HEK293 (cell line): ENCODE data around the gene LAMB1.

Experiments
- GLI4 ChIP-seq: fragments of 450-650 bp; formaldehyde crosslinking; IDR thresholded peaks from 2 replicates; pipeline ENCODE4 v1.5.1; 2016; ENCODE audit warnings: missing biosample characterization, missing genetic modification characterization
- KLF9 ChIP-seq: fragments of 450-650 bp; formaldehyde crosslinking; IDR thresholded peaks from 2 replicates; pipeline ENCODE4 v1.5.1; 2016; ENCODE audit warnings: missing biosample characterization, missing genetic modification characterization, low read depth
- ZBTB48 ChIP-seq: fragments of 450-650 bp; formaldehyde crosslinking; IDR thresholded peaks from 2 replicates; pipeline ENCODE4 v1.5.1; 2016; ENCODE audit warnings: missing biosample characterization, missing genetic modification characterization
- ZNF157 ChIP-seq: fragments of 450-650 bp; formaldehyde crosslinking; IDR thresholded peaks from 2 replicates; pipeline ENCODE4 v1.5.1; 2016; ENCODE audit warnings: missing biosample characterization, missing genetic modification characterization
- ZNF311 ChIP-seq: fragments of 450-650 bp; formaldehyde crosslinking; IDR thresholded peaks from 2 replicates; pipeline ENCODE4 v1.5.1; 2017; ENCODE audit warnings: missing biosample characterization, missing genetic modification characterization, borderline replicate concordance
- ZNF350 ChIP-seq: fragments of 450-650 bp; formaldehyde crosslinking; IDR thresholded peaks from 2 replicates; pipeline ENCODE4 v1.5.0; 2017; ENCODE audit warnings: missing biosample characterization, mild to moderate bottlenecking, missing genetic modification characterization
- ZNF426 ChIP-seq: fragments of 450-650 bp; formaldehyde crosslinking; IDR thresholded peaks from 2 replicates; pipeline ENCODE4 v1.5.1; 2017; ENCODE audit warnings: missing biosample characterization, missing genetic modification characterization, mild to moderate bottlenecking, inconsistent platforms, moderate library complexity
- ZNF510 ChIP-seq: fragments of 450-650 bp; formaldehyde crosslinking; IDR thresholded peaks from 2 replicates; pipeline ENCODE4 v1.5.1; 2018; ENCODE audit warnings: mild to moderate bottlenecking, missing genetic modification characterization, missing biosample characterization; ENCODE audit not compliant: insufficient replicate concordance
- ZNF571 ChIP-seq: fragments of 450-650 bp; formaldehyde crosslinking; IDR thresholded peaks from 2 replicates; pipeline ENCODE4 v1.5.0; 2017; ENCODE audit warnings: missing biosample characterization, missing genetic modification characterization
- ZNF792 ChIP-seq: fragments of 450-650 bp; formaldehyde crosslinking; IDR thresholded peaks from 2 replicates; pipeline ENCODE4 v1.5.1; 2016; ENCODE audit warnings: missing biosample characterization, missing genetic modification characterization
- TF ChIP-seq, protein P1 (sequence below): fragments of 450-650 bp; formaldehyde crosslinking; conservative IDR thresholded peaks from 2 replicates; pipeline ENCODE4 v1.5.1; 2016; ENCODE audit warnings: low read depth, missing biosample characterization, missing genetic modification characterization
- TF ChIP-seq, protein P2 (sequence below): fragments of 450-650 bp; formaldehyde crosslinking; IDR thresholded peaks from 2 replicates; pipeline ENCODE4 v1.5.1; 2016; ENCODE audit warnings: missing biosample characterization, missing genetic modification characterization
- TF ChIP-seq, protein P3 (sequence below): fragments of 450-650 bp; formaldehyde crosslinking; IDR thresholded peaks from 2 replicates; pipeline ENCODE4 v1.5.1; 2016; ENCODE audit warnings: missing biosample characterization, missing genetic modification characterization
- TF ChIP-seq, protein P4 (sequence below): fragments of 450-650 bp; formaldehyde crosslinking; conservative IDR thresholded peaks from 2 replicates; pipeline ENCODE4 v1.5.1; 2016; ENCODE audit warnings: low read depth, missing biosample characterization, missing genetic modification characterization
- TF ChIP-seq, protein P5 (sequence below): fragments of 450-650 bp; formaldehyde crosslinking; IDR thresholded peaks from 2 replicates; pipeline ENCODE4 v1.5.1; 2016; ENCODE audit warnings: missing biosample characterization, missing genetic modification characterization
- TF ChIP-seq, protein P6 (sequence below): fragments of 450-650 bp; formaldehyde crosslinking; IDR thresholded peaks from 2 replicates; pipeline ENCODE4 v1.5.1; 2016; ENCODE audit warnings: missing biosample characterization, missing genetic modification characterization
- TF ChIP-seq, protein P7 (sequence below): fragments of 450-650 bp; formaldehyde crosslinking; IDR thresholded peaks from 2 replicates; pipeline ENCODE4 v1.5.1; 2016; ENCODE audit warnings: missing biosample characterization, missing genetic modification characterization

Gene LAMB1

DNA sequence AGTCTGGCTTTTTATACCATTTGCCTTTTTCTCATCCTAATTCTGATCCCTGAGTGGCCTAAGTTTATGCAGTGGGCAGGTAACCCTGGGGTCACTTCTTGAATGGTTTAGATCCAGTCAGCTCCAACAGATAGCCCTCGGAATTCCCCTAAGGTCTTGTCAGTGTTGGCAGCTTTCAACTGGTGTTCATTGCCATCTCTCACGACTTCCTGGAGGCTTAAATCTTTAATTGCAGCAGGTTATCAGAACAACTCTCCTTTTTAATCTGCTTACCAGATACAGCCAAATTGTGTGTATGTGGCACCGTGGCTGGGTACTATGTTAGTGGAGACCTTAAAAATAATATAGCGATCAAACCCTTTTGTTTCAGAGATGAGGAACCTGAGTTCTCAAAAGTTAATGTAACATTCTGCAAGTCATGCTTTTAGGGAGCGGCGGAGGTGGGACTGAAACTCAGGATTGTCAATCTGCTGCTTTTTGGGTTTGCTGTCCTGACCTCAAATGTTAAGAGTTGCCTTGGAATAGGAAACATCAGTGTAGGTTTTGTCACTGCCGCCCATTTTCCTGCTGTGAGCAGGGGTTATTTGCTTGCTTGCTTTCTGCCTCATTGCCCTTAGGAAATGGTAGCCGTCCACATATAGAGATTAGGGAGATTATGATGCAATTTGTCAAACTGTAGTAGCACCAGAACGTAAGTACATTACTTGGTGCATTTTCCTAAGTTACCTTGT, 111.2 kb downstream of the LAMB1 start (continued):
- TF ChIP-seq GLI4 (no peak), KLF9 (0 out of 2 replicates have a peak, but pooled peaks have one; percentile 11), ZNF571 (tag by site-specific recombination) (no peak), ZNF157 (tag by site-specific recombination) (no peak), ZBTB48 (tag by site-specific recombination) (0 out of 2 replicates have a peak, but pooled peaks have one; percentile 22), ZNF311 (tag by site-specific recombination) (no peak), ZNF350 (tag by site-specific recombination) (no peak), ZNF792 (tag by site-specific recombination) (no peak), ZNF426 (tag by site-specific recombination) (no peak), ZNF510 (tag by site-specific recombination) (no peak)
- TF ChIP-seq, protein P1, sequence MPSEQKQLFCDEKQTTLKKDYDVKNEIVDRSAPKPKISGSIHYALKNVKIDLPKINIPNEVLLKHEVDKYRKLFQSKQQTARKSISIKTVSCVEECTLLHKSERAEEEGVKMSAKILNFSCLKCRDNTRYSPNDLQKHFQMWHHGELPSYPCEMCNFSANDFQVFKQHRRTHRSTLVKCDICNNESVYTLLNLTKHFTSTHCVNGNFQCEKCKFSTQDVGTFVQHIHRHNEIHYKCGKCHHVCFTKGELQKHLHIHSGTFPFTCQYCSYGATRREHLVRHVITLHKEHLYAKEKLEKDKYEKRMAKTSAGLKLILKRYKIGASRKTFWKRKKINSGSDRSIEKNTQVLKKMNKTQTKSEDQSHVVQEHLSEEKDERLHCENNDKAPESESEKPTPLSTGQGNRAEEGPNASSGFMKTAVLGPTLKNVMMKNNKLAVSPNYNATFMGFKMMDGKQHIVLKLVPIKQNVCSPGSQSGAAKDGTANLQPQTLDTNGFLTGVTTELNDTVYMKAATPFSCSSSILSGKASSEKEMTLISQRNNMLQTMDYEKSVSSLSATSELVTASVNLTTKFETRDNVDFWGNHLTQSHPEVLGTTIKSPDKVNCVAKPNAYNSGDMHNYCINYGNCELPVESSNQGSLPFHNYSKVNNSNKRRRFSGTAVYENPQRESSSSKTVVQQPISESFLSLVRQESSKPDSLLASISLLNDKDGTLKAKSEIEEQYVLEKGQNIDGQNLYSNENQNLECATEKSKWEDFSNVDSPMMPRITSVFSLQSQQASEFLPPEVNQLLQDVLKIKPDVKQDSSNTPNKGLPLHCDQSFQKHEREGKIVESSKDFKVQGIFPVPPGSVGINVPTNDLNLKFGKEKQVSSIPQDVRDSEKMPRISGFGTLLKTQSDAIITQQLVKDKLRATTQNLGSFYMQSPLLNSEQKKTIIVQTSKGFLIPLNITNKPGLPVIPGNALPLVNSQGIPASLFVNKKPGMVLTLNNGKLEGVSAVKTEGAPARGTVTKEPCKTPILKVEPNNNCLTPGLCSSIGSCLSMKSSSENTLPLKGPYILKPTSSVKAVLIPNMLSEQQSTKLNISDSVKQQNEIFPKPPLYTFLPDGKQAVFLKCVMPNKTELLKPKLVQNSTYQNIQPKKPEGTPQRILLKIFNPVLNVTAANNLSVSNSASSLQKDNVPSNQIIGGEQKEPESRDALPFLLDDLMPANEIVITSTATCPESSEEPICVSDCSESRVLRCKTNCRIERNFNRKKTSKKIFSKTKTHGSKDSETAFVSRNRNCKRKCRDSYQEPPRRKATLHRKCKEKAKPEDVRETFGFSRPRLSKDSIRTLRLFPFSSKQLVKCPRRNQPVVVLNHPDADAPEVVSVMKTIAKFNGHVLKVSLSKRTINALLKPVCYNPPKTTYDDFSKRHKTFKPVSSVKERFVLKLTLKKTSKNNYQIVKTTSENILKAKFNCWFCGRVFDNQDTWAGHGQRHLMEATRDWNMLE = no peak
- TF ChIP-seq, protein P2, sequence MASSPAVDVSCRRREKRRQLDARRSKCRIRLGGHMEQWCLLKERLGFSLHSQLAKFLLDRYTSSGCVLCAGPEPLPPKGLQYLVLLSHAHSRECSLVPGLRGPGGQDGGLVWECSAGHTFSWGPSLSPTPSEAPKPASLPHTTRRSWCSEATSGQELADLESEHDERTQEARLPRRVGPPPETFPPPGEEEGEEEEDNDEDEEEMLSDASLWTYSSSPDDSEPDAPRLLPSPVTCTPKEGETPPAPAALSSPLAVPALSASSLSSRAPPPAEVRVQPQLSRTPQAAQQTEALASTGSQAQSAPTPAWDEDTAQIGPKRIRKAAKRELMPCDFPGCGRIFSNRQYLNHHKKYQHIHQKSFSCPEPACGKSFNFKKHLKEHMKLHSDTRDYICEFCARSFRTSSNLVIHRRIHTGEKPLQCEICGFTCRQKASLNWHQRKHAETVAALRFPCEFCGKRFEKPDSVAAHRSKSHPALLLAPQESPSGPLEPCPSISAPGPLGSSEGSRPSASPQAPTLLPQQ (tag by site-specific recombination) = 0 out of 2 replicates have a peak, but pooled peaks have one; percentile 17
- TF ChIP-seq, protein P3, sequence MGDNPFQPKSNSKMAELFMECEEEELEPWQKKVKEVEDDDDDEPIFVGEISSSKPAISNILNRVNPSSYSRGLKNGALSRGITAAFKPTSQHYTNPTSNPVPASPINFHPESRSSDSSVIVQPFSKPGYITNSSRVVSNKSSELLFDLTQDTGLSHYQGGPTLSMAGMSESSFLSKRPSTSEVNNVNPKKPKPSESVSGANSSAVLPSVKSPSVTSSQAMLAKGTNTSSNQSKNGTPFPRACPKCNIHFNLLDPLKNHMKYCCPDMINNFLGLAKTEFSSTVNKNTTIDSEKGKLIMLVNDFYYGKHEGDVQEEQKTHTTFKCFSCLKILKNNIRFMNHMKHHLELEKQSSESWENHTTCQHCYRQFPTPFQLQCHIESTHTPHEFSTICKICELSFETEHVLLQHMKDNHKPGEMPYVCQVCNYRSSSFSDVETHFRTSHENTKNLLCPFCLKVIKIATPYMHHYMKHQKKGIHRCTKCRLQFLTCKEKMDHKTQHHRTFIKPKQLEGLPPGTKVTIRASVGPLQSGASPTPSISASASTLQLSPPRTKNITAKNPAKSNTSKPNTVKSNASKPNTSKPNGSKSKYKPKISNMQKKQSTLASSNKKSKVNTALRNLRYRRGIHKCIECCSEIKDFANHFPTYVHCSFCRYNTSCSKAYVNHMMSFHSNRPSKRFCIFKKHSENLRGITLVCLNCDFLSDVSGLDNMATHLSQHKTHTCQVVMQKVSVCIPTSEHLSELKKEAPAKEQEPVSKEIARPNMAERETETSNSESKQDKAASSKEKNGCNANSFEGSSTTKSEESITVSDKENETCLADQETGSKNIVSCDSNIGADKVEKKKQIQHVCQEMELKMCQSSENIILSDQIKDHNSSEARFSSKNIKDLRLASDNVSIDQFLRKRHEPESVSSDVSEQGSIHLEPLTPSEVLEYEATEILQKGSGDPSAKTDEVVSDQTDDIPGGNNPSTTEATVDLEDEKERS (tag by site-specific recombination) = no peak
- TF ChIP-seq, protein P4, sequence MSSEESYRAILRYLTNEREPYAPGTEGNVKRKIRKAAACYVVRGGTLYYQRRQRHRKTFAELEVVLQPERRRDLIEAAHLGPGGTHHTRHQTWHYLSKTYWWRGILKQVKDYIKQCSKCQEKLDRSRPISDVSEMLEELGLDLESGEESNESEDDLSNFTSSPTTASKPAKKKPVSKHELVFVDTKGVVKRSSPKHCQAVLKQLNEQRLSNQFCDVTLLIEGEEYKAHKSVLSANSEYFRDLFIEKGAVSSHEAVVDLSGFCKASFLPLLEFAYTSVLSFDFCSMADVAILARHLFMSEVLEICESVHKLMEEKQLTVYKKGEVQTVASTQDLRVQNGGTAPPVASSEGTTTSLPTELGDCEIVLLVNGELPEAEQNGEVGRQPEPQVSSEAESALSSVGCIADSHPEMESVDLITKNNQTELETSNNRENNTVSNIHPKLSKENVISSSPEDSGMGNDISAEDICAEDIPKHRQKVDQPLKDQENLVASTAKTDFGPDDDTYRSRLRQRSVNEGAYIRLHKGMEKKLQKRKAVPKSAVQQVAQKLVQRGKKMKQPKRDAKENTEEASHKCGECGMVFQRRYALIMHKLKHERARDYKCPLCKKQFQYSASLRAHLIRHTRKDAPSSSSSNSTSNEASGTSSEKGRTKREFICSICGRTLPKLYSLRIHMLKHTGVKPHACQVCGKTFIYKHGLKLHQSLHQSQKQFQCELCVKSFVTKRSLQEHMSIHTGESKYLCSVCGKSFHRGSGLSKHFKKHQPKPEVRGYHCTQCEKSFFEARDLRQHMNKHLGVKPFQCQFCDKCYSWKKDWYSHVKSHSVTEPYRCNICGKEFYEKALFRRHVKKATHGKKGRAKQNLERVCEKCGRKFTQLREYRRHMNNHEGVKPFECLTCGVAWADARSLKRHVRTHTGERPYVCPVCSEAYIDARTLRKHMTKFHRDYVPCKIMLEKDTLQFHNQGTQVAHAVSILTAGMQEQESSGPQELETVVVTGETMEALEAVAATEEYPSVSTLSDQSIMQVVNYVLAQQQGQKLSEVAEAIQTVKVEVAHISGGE (tag by site-specific recombination) = no peak
- TF ChIP-seq, protein P5, sequence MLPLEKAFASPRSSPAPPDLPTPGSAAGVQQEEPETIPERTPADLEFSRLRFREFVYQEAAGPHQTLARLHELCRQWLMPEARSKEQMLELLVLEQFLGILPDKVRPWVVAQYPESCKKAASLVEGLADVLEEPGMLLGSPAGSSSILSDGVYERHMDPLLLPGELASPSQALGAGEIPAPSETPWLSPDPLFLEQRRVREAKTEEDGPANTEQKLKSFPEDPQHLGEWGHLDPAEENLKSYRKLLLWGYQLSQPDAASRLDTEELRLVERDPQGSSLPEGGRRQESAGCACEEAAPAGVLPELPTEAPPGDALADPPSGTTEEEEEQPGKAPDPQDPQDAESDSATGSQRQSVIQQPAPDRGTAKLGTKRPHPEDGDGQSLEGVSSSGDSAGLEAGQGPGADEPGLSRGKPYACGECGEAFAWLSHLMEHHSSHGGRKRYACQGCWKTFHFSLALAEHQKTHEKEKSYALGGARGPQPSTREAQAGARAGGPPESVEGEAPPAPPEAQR (tag by site-specific recombination) = no peak
- TF ChIP-seq, protein P6, sequence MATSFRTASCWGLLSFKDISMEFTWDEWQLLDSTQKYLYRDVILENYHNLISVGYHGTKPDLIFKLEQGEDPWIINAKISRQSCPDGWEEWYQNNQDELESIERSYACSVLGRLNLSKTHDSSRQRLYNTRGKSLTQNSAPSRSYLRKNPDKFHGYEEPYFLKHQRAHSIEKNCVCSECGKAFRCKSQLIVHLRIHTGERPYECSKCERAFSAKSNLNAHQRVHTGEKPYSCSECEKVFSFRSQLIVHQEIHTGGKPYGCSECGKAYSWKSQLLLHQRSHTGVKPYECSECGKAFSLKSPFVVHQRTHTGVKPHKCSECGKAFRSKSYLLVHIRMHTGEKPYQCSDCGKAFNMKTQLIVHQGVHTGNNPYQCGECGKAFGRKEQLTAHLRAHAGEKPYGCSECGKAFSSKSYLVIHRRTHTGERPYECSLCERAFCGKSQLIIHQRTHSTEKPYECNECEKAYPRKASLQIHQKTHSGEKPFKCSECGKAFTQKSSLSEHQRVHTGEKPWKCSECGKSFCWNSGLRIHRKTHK (tag by site-specific recombination) = no peak
- TF ChIP-seq, protein P7, sequence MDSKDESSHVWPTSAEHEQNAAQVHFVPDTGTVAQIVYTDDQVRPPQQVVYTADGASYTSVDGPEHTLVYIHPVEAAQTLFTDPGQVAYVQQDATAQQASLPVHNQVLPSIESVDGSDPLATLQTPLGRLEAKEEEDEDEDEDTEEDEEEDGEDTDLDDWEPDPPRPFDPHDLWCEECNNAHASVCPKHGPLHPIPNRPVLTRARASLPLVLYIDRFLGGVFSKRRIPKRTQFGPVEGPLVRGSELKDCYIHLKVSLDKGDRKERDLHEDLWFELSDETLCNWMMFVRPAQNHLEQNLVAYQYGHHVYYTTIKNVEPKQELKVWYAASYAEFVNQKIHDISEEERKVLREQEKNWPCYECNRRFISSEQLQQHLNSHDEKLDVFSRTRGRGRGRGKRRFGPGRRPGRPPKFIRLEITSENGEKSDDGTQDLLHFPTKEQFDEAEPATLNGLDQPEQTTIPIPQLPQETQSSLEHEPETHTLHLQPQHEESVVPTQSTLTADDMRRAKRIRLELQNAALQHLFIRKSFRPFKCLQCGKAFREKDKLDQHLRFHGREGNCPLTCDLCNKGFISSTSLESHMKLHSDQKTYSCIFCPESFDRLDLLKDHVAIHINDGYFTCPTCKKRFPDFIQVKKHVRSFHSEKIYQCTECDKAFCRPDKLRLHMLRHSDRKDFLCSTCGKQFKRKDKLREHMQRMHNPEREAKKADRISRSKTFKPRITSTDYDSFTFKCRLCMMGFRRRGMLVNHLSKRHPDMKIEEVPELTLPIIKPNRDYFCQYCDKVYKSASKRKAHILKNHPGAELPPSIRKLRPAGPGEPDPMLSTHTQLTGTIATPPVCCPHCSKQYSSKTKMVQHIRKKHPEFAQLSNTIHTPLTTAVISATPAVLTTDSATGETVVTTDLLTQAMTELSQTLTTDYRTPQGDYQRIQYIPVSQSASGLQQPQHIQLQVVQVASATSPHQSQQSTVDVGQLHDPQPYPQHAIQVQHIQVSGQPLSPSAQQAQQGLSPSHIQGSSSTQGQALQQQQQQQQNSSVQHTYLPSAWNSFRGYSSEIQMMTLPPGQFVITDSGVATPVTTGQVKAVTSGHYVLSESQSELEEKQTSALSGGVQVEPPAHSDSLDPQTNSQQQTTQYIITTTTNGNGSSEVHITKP (tag by site-specific recombination) = 0 out of 2 replicates have a peak, but pooled peaks have one; percentile 34
